Calu3 (cell line): ENCODE measurements around the gene MRPS5. TPM values are rescaled to one million over a fixed set of nuclear protein-coding genes. Genes with fewer than 3 reads are reported as not detected.

Experiments used
- BruUV-seq: library from RNA; stranded (reverse); fragments of 400-500 nt; replicated peaks from 2 replicates; lab custom pipeline; 2021; lab: Mats Ljungman, UMichigan
- CTCF ChIA-PET: fragments of 300-600 bp; sonication (Branson Sonifier 250); formaldehyde crosslinking; loops from one replicate; lab custom pipeline; 2022; ENCODE audit warnings: antibody characterized with exemption; lab: Charles Lee
- DNase-seq: peaks from one replicate; pipeline ENCODE4 v3.0.0; 2022
- H3K27ac Mint-ChIP-seq: one replicate; pipeline ENCODE4 v1.8.0; 2022; ENCODE audit warnings: mixed read lengths; ENCODE audit not compliant: unreplicated experiment
- H3K27me3 Mint-ChIP-seq: one replicate; pipeline ENCODE4 v1.8.0; 2022; ENCODE audit warnings: mixed read lengths; ENCODE audit not compliant: unreplicated experiment
- H3K36me3 Mint-ChIP-seq: one replicate; pipeline ENCODE4 v1.8.0; 2022; ENCODE audit warnings: mild to moderate bottlenecking, moderate library complexity, mixed read lengths; ENCODE audit not compliant: insufficient read depth, unreplicated experiment
- H3K4me1 Mint-ChIP-seq: one replicate; pipeline ENCODE4 v1.8.0; 2022; ENCODE audit warnings: mild to moderate bottlenecking, low read depth, mixed read lengths; ENCODE audit not compliant: unreplicated experiment
- H3K4me3 Mint-ChIP-seq: one replicate; pipeline ENCODE4 v1.8.0; 2022; ENCODE audit warnings: mild to moderate bottlenecking, low read depth, moderate library complexity, mixed read lengths; ENCODE audit not compliant: unreplicated experiment
- H3K9me3 Mint-ChIP-seq: one replicate; pipeline ENCODE4 v1.8.0; 2022; ENCODE audit warnings: low read depth, mixed read lengths; ENCODE audit not compliant: unreplicated experiment
- CTCF ChIP-seq: fragments of 200-600 bp; IDR thresholded peaks from one replicate; pipeline ENCODE4 v1.8.0; 2022; ENCODE audit warnings: antibody characterized with exemption; ENCODE audit not compliant: unreplicated experiment
- intact Hi-C: fragments of 100-400 bp; cut with micrococcal nuclease; formaldehyde crosslinking; loops from one replicate; pipeline ENCODE4 v1.10.0; 2022; ENCODE audit not compliant: unreplicated experiment
- total RNA-seq: library from RNA; stranded (reverse); gene quantifications from 2 replicates; pipeline ENCODE4 v1.2.3, GENCODE V29; 2022

The MRPS5 gene
- total RNA-seq, 1 experiment from 2014 or later = 71.5 TPM

GRCh38 chr2:95054016-95054415 lies 67.6 kb downstream of the MRPS5 start:
- Mint-ChIP-seq H3K36me3 (no peaks in the 10 kb centered on the region), H3K27me3 (peaks cover 72% of the 10 kb centered on the region), H3K4me3 (no peak overlapping the region), H3K27ac (no peak overlapping the region), H3K4me1 (peaks cover 10% of the 10 kb centered on the region), H3K9me3 (no peaks in the 10 kb centered on the region)
- intact Hi-C loops = no loop called here
- CTCF ChIA-PET = interaction anchor here (1.2 to 1.9 kb wide), 3 partner anchors 22 to 31 kb away, joined by 3 to 9 read pairs (median 4); no protein-coding TSS in a partner anchor
- no peak for TF ChIP-seq CTCF
- DNase-seq = no peak
- BruUV-seq = no TSS peak

- Mint-ChIP-seq H3K27me3 (peaks cover 69% of the 10 kb centered on the region), H3K4me1 (peaks cover 6% of the 10 kb centered on the region), H3K9me3 (no peaks in the 10 kb centered on the region), H3K36me3 (no peaks in the 10 kb centered on the region), H3K27ac (no peak overlapping the region), H3K4me3 (no peak overlapping the region)
- intact Hi-C loops = no loop called here
- no TSS peak for BruUV-seq
- TF ChIP-seq CTCF = no peak
- no peak for DNase-seq
- CTCF ChIA-PET = interaction anchor here (1.2 to 1.7 kb wide), 2 partner anchors 26 to 31 kb away, joined by 3 to 9 read pairs; no protein-coding TSS in a partner anchor
These were observed 68.1 kb downstream of the MRPS5 start for GRCh38 chr2:95053543-95053942.

GRCh38 chr2:95052804-95053479 lies 68.7 kb downstream of the MRPS5 start:
- Mint-ChIP-seq H3K4me3 (no peak overlapping the region), H3K9me3 (no peaks in the 10 kb centered on the region), H3K27ac (no peak overlapping the region), H3K4me1 (no peaks in the 10 kb centered on the region), H3K27me3 (peaks cover 63% of the 10 kb centered on the region), H3K36me3 (no peaks in the 10 kb centered on the region)
- TF ChIP-seq CTCF = no peak
- intact Hi-C loops = no loop called here
- CTCF ChIA-PET = interaction anchor here (0.6 to 1.7 kb wide), 3 partner anchors 27 to 37 kb away, joined by 3 to 9 read pairs (median 4); no protein-coding TSS in a partner anchor
- no peak for DNase-seq
- BruUV-seq = no TSS peak

GRCh38 chr2:95052307-95052706 lies 69.3 kb downstream of the MRPS5 start:
- H3K27me3 Mint-ChIP-seq = peaks cover 60% of the 10 kb centered on the region
- no peak for TF ChIP-seq CTCF
- no peak overlapping the region for H3K27ac Mint-ChIP-seq
- no peaks in the 10 kb centered on the region for H3K9me3 Mint-ChIP-seq
- CTCF ChIA-PET = interaction anchor here (0.6 kb wide), 1 partner anchor 37 kb away, joined by 4 read pairs; no protein-coding TSS in a partner anchor
- H3K4me1 Mint-ChIP-seq = no peaks in the 10 kb centered on the region
- DNase-seq = no peak
- intact Hi-C loops = no loop called here
- no TSS peak for BruUV-seq
- no peaks in the 10 kb centered on the region for H3K36me3 Mint-ChIP-seq
- no peak overlapping the region for H3K4me3 Mint-ChIP-seq
